Sigmoid colon (tissue), 4 donors: ENCODE measurements around the gene HOXB2.

ENCODE experiments used
- CTCF ChIP-seq, 4 experiments: fragments of 450-650 bp in 3 of 4; fragments of 200-600 bp in 1 of 4; IDR thresholded peaks; one replicate each; pipeline ENCODE4 v1.5.1; 2016 to 2019; ENCODE audit warnings: antibody characterized with exemption in 4 of 4, mild to moderate bottlenecking in 3 of 4, moderate library complexity in 2 of 4
- EP300 ChIP-seq, 4 donors: sonication (generic); formaldehyde crosslinking; IDR thresholded peaks; one replicate each; pipeline ENCODE4 v1.6.1; 2017; ENCODE audit warnings: antibody characterized with exemption in 4 of 4

GRCh38 chr17:48506246-48506645 is 38.7 kb downstream of the HOXB2 start:
- no peak for TF ChIP-seq CTCF (IDR thresholded peaks at IDR 0.05)
- TF ChIP-seq EP300 (IDR thresholded peaks at IDR 0.05), result no peak
